ENCODE results near the gene FAT1.

DNA sequence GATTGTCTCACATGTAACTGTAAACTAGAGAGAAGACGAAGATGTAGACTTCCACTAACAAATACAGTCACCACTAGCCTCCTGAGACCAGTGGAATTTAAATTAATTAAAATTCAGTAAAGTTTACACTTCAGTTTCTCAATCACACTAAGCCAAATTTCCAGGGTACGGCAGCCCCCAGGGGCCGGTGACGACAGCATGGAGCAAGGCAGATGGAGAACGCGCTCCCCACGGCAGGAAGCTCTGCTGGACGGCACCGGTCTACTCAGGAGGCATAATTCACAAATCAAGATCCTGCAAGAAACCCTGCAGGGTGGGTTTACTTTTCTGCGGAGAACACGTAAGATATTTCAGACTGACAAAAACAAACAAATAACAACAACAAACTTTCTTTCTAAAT lies 80.7 kb downstream of the FAT1 start:
- TF ChIP-seq FOXK2 (IDR thresholded peaks at IDR 0.05) (no peak), HDGF (IDR thresholded peaks at IDR 0.05; ENCODE audit: borderline replicate concordance) (no peak), NFRKB (IDR thresholded peaks at IDR 0.05) (no peak)
